Stimulated activated CD4-positive, alpha-beta T cell treated with anti-CD3 and anti-CD28 coated beads, TNF-alpha, amount 100 ng/mL, for 48 hours (primary cell): ENCODE measurements around the gene MRRF.
A peak's percentile ranks its signal among the peaks of the same experiment; 100 is the strongest.

Experiments used
- DNase-seq, 3 donors: peaks; one replicate each; pipeline ENCODE4 v3.0.0-alpha.2; 2020; ENCODE audit warnings: low read depth in 3 of 3

MRRF gene

DNA sequence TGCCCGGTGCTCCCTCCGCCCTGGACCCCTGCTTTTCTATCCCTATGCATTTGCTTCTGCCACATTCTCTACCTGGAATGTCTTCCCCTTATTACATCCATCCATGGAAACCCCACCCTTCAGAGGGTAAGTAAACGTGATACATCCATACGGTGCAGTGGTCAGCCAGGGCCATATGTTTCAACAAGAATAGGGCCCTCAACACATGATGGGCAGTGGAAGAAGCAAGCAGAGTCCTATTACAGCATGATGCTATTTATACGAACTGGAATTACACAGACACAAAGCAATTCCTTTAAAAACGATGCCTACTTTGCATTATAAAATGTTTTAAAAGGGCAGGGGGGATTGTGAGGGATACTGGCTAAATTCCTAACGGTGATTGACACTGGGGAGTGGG, 68.0 kb downstream of the MRRF start:
- no peak for DNase-seq

GRCh38 chr9:122333169-122333808, 68.6 kb downstream of the MRRF start:
- no peak for DNase-seq

DNA sequence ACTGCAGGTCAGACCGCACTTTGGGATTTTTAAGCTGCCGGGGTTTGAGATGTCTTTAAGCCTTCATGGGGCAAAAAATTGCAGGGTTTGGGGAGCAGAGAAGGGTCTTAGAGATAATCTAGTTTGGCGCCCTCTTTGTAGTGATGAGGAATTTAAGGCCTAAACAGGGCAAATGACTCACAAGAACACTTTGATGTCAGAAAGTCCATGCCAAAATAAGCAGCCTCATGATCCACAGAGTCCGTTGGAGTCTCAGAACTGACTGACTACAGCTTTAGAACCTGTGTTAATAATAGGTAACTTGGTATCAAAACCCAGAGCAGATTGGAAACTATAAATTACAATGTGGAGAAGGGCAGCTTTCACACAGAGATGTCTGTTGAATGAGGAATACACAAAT, 70.2 kb downstream of the MRRF start:
- DNase-seq = no peak

DNA sequence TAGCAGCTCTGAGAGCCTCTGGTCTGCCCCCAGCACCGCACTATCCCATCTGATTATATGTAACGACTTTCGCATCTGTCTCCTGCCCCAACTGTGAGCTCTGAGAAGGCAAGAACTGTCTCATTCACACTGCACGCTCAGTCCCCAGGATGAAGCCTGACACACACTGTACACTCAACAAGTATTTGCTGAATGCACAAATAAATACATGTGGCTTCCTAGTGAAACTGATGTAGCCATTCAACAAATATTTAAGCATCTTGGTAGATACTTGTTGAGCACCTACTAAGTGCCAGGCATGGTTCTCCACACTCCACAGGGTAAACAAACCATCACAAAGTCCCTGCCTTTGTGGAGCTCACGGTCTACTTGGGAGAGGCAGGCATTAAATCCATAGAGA, 71.5 kb downstream of the MRRF start:
- no peak for DNase-seq

- no peak for DNase-seq
These were observed 72.3 kb downstream of the MRRF start for GRCh38 chr9:122336866-122337555.

- no peak for DNase-seq
These were observed 72.9 kb downstream of the MRRF start for GRCh38 chr9:122337556-122337929.

- DNase-seq = no peak
These were observed 73.9 kb downstream of the MRRF start for GRCh38 chr9:122338536-122338935.

DNA sequence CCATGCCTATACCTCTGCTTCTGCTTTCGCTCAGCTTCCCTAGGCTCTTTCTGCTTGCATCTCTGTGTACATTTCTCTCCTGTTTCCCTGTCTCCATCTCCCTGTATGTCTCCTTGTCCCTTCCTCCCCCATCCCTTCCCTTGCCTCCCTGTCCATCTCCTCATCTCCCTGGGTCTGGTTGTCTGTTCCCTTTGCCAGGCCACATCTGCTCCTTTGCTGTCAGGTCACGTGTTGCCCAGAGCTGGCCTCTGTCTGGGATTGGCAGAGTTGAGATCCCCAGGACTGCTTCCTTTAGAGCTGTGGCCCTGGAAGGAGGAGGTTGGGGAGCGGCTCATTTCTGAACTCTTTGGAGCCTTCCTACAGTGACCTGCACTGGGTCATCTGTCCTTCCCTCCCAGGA, 74.3 kb downstream of the MRRF start:
- no peak for DNase-seq

- DNase-seq = no peak
These were observed 74.9 kb downstream of the MRRF start for GRCh38 chr9:122339579-122339978.

DNA sequence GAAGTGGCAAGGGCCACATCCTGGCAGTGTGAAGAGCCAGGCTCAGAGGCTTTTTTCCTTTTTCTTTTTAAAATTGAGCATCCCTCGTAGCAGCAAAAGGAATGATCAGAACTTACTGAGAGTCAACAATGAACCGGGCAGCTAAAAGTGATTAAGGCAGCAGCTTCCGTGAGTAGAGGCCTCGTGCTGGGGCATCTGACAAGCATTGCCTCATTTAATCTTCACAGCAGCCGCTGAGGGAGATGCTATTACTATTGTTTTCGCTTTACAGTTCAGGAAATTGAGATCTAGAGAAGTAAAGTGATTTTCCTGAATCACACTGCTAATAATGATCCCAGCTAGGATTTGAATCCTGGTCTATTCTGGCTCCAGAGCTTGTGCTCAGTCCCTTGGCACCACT, 75.5 kb downstream of the MRRF start:
- DNase-seq = no peak

DNA sequence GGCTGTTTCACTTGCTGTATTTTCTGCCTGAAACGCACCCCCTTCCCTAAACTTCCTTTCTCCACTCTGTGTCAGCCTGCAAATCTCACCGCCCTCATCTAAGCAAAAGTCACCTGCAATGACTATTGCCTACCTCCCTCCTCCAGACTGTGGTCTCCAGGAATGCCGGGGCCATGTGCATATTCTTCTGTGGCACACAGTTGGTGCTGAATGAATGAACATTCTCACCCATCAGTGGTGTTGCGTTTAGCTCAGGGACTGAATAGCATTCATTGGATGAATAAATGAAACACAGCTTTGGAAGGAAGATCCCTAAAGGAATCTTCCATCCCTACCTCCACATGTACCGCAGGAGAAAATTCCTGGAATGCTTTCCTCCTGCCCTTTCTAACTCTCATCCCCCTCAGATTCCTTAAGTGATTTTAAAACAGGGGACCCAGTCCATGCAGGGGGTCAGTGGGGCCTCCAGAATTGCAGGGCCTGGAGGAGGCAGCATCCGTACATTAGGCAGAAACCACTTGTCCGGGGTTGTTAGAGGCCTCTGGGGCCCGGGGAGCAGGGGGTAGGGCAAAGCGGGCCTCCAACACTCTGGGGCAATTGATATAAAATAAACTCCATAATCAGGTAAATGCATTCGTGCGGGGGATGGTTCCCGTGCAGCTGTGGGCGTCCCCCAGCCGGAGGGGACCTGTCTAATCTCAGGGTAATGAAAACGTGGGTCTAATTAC, 77.8 kb downstream of the MRRF start:
- DNase-seq = no peak

GRCh38 chr9:122346478-122347347, 82.0 kb downstream of the MRRF start:
- DNase-seq = no peak

DNA sequence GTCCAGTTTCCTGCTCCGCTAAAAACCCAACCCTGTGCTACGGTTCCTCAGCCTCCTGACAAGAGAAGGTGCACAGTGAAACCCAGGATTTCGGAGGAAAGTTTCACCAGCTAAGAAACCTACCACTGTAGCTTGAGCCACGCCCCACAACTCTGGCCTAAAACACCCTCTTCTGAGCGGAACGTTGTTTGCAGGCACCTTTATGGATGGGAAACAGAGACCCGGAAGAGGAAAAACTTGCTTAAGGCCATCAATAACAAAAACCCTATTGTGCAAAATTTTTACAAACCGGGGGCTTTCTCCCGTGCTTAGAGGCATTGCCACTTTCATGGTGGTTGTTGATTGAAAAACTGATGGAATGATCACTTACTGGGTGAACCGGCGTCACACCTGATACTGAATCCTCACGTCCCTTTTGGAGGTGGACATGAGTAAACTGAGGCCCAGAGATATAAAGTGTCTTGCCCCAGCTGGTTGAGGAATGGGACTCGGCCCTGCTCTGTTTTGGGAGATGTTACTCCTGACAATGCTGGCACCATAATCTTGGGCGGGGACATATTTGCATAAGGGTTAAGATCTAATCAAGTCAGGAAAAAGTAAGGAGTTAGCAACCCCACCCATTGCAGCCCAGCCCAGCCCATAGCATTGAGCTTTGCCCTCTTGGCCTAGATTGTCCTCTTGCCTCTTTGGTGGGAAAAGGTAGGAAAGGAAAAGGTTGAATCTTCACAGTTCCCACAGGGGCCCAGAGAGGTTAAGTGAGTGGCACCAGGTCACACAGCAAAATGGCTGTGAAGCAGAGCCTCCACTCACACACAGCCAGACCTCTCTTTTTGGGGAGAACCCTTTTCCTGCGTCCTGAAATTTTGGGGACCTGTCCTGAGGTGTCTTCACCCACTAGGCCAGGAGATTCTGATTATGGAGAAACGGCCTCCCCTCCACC, 82.9 kb downstream of the MRRF start:
- DNase-seq = no peak

DNA sequence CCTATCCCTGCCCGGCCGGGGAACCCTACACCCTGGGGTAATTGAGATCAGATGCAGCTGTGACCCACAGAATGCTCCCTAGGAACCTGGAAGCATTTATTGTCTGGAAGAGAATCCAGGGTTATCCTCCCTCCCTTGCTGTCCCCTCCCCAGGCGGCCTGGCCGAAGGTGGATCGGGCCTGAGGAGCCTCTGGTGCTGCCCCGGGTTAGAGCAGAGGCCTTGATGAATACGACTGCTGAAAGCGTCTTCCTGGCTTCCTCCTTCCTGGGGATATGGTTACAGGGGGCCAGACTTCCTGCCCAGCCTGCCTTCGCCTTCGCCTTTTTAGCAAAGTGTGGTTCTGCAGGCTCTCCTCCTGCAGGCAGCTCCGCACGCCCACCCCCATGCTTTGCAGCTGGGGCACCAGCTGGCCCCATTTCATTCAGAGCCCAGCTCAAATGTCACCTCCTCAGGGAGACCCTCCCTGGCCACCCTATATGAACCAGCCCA, 83.7 kb downstream of the MRRF start:
- DNase-seq = no peak

DNA sequence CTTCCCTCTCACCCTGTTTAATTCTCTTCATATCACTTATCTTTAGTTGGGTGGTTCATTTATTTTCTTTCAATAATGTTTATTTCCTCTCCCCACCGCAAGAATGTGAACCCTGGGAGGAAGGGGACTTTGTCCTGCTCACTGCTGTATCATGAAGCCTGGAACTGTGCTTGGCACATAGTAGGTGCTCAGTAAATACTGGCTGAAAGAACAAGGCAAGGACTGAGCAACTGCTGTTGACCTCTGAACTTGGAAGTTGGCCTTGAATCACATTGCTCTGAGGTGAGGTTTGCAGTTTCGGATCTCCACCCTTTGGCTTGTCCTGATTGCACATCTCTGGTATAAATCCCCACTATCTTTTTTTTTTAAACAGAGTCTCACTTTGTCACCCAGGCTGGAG, 84.1 kb downstream of the MRRF start:
- no peak for DNase-seq

- no peak for DNase-seq
These were observed 84.5 kb downstream of the MRRF start for GRCh38 chr9:122349201-122349600.

DNA sequence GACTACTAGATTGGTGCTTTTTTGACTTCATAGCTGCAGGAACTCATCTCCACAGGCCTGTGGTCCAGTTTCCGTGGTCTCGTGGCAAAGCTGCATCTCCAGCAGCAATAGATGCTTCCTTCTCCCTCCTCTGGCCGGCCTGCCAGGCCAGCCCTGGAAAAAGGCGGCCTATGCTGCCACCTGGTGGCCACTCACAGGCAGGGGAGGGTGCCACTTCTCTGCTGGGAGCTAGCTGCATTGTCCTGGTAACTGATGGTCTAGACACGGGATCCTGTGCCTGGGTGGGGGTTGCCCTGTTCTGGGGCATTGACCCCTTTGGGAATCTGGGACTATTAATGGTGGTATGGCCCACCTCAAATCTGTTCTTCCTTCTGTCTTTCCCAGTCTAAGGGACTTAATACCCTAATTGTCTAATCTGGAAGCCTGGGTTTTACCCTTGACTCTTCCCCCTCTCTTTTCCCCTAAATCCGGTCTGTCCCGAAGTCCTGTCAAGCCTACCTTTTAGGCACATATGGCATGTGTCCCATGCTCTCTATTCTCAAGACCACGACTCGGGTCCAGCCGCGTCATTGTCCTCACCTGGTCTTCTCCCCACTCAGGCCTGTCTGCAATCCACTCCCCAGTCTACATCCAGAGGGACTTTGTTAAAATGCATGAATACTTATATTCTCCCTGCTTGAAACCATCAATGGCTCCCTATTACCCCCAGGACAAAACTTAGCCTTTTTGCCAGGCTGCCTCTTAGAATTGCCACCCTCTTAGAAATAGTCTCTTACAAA, 86.1 kb downstream of the MRRF start:
- peak; percentile 48 to 62 (median 57) for DNase-seq

DNA sequence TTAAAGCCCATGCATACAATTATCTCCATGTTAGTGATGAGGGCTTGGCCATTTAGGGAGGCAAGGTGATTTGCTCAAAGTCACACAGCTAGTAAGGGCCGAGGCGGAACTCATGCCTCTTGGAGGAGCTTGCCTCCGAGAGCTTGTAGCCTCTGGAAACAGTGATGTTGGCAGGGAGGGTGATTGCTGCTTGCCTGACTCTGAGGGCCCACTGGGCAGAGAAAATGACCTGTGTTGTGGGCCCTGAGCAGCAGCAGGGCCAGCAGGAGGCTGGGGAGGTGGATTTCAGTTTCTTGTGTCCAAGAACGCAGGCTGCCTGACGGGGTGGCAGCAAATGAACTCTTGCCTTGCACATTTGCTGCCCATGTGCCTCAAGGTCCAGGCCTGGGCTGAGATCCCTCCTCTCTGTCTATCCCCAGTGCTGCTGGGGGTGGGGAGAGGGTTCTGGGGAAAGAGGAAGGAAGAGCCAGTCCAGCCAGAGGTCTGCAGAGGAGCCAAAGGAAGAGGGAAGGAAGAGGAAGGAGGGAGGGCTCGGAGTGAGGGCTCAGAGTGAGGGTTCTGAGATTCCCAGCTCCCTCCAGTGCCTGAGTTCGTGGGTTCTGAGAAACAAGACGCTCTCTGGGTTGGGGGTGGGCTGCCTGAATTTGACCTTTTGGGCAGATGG, 90.0 kb downstream of the MRRF start:
- no peak for DNase-seq

DNA sequence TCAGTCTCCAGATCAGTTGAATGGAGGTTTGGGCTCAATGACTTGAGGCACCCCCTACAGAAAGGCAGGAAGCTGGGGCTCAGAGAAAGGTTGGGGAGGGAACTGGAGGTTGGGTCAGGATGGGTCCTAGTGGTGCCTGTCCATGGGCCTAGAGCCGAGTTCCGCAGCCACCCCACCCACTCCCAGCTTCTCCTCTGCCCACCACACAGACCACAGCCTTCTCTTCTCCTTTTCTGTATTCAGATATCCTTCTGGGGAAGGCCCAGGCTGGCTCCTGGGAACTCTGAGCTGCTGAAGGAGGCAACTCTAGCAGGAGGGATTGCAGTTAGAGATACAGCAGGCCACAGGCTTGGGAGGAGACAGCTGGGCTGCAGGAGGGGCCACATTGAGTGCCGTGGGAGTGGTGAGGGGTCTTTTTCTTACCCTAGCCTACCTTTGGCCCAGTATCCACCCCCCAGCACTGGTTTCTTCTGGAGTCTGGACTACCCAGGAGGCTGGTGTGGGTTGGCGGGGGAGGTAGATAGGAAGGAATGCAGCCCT, 90.7 kb downstream of the MRRF start:
- no peak for DNase-seq
